K562 (cell line): Measurements from ENCODE around the gene DAB1. TPM values are rescaled to one million over a fixed set of nuclear protein-coding genes. Genes with fewer than 3 reads are reported as not detected.

Source experiments
- ERF ChIP-seq: fragments of 450-650 bp; formaldehyde crosslinking; IDR thresholded peaks from 2 replicates; pipeline ENCODE4 v1.4.0; 2020; ENCODE audit warnings: mild to moderate bottlenecking, mixed read lengths
- IRF1 ChIP-seq: sonication (generic); formaldehyde crosslinking; IDR thresholded peaks from 2 replicates; pipeline ENCODE4 v1.8.0; 2022; ENCODE audit warnings: missing genetic modification reagents, mild to moderate bottlenecking, borderline replicate concordance
- REST ChIP-seq, 2 experiments: fragments of 450-650 bp; formaldehyde crosslinking in 1 of 2; IDR thresholded peaks; 2 replicates each; pipeline versions ENCODE4 v1.4.0 to v1.6.1; 2014 to 2020; ENCODE audit warnings: mild to moderate bottlenecking in 2 of 2, borderline replicate concordance in 1 of 2, low read depth in 1 of 2
- RFX7 ChIP-seq: fragments of 250-450 bp; sonication (Bioruptor Pico); IDR thresholded peaks from 2 replicates; pipeline ENCODE4 v1.5.1; 2021; ENCODE audit warnings: mild to moderate bottlenecking
- SPI1 ChIP-seq: IDR thresholded peaks from 2 replicates; pipeline ENCODE4 v1.6.1; 2011; ENCODE audit warnings: low read depth, low read length, control low read depth, borderline replicate concordance
- TSC22D4 ChIP-seq: fragments of 450-650 bp; IDR thresholded peaks from 2 replicates; pipeline ENCODE4 v1.6.1; 2016; ENCODE audit warnings: missing genetic modification characterization, missing biosample characterization, control low read depth
- polyA plus RNA-seq, 8 experiments: library from polyadenylated mRNA; depleted of rRNA in 4 of 8; stranded (reverse) in 5 of 8; unstranded in 3 of 8; fragments of >200 nt; fragmentation: Nextera tagmentation in 2 of 8; fragmentation: Illumina TruSeq in 1 of 8; extraction: Ambion mirVana in 2 of 8; extraction: Trizol in 1 of 8; gene quantifications; 2 replicates each; pipeline versions ENCODE4 v1.2.1 to v1.2.3, GENCODE V29; 2011 to 2014; ENCODE audit warnings: inconsistent platforms in 1 of 8, missing spikeins in 1 of 8
- total RNA-seq, 7 experiments: library from RNA; depleted of rRNA in 6 of 7; stranded (reverse); fragments of >200 nt in 6 of 7; fragmentation: Illumina TruSeq in 2 of 7; extraction: Trizol in 2 of 7; gene quantifications; 2 replicates each; pipeline versions ENCODE4 v1.2.1 to v1.2.3, GENCODE V29; 2011 to 2021; ENCODE audit warnings: low replicate concordance in 1 of 7

DAB1 gene
- total and polyA plus RNA-seq, 9 of the 15 experiments (the other 6 are each of a cell fraction or from before 2014, with no cell fraction given) = not detected

- TF ChIP-seq REST (IDR thresholded peaks at IDR 0.05; ENCODE audit: borderline replicate concordance) = no peak
- no peak for TF ChIP-seq REST (CRISPR knock-in tag; IDR thresholded peaks at IDR 0.05; ENCODE audit: low read depth)
- no peak for TF ChIP-seq SPI1
- no peak for TF ChIP-seq ERF
- no peak for TF ChIP-seq RFX7 (CRISPR knock-in tag)
- TF ChIP-seq IRF1 = no peak
- no peak for TF ChIP-seq TSC22D4 (tag)
These were observed 2.1 kb downstream of the DAB1 start (continued) for GRCh38 chr1:57421806-57422205.
